Smooth muscle cell (in vitro differentiated cells): ENCODE results near the gene PLEKHA1. TPM values are rescaled to one million over a fixed set of nuclear protein-coding genes. Genes with fewer than 3 reads are reported as not detected.

Source experiments
- DNase-seq: peaks from one replicate; lab custom pipeline; 2025; ENCODE audit not compliant: unreplicated experiment; lab: John Stamatoyannopoulos, UW
- H2AFZ ChIP-seq: fragments of 200-600 bp; sonication (generic); 2 replicates; pipeline ENCODE4 v1.6.0; 2016; ENCODE audit warnings: antibody characterized with exemption, low read depth, mild to moderate bottlenecking
- H3F3A ChIP-seq: fragments of 200-600 bp; sonication (generic); 2 replicates; pipeline ENCODE4 v1.6.0; 2017; ENCODE audit warnings: antibody characterized with exemption, low read depth
- H3K27ac ChIP-seq: fragments of 200-600 bp; sonication (generic); 2 replicates; pipeline ENCODE4 v1.5.1; 2016; ENCODE audit warnings: low read depth, mild to moderate bottlenecking
- H3K27me3 ChIP-seq: fragments of 200-600 bp; sonication (generic); 2 replicates; pipeline ENCODE4 v1.6.1; 2016; ENCODE audit warnings: low read depth, mild to moderate bottlenecking
- H3K36me3 ChIP-seq: fragments of 200-600 bp; sonication (generic); 2 replicates; pipeline ENCODE4 v1.5.1; 2016; ENCODE audit warnings: low read depth
- H3K4me1 ChIP-seq: fragments of 200-600 bp; sonication (generic); 2 replicates; pipeline ENCODE4 v1.5.1; 2016; ENCODE audit warnings: low read depth
- H3K4me2 ChIP-seq: fragments of 200-600 bp; sonication (generic); 2 replicates; pipeline ENCODE4 v1.6.0; 2016; ENCODE audit warnings: mild to moderate bottlenecking
- H3K4me3 ChIP-seq: fragments of 200-600 bp; sonication (generic); 2 replicates; pipeline ENCODE4 v1.5.1; 2016; ENCODE audit warnings: mild to moderate bottlenecking
- H3K79me2 ChIP-seq: fragments of 200-600 bp; sonication (generic); 2 replicates; pipeline ENCODE4 v1.6.0; 2016; ENCODE audit warnings: low read depth, mild to moderate bottlenecking
- H3K9ac ChIP-seq: fragments of 200-600 bp; sonication (generic); 2 replicates; pipeline ENCODE4 v1.6.0; 2016; ENCODE audit warnings: low read depth
- H3K9me3 ChIP-seq: fragments of 200-600 bp; sonication (generic); replicated peaks from 2 replicates; pipeline ENCODE4 v1.5.1; 2016; ENCODE audit warnings: low read depth
- H4K20me1 ChIP-seq: fragments of 200-600 bp; sonication (generic); 2 replicates; pipeline ENCODE4 v1.6.0; 2016; ENCODE audit warnings: low read depth
- WGBS: methylation state at CpG from one replicate; pipeline ENCODE4 v1.1.7; 2016; ENCODE audit warnings: low lambda C conversion rate; 5-methylcytosine and 5-hydroxymethylcytosine counted together
- polyA plus RNA-seq: library from polyadenylated mRNA; unstranded; fragments of >200 nt; fragmentation: Nextera tagmentation; extraction: Ambion mirVana; gene quantifications from 2 replicates; pipeline ENCODE4 v1.2.1, GENCODE V29; 2016
- total RNA-seq: library from RNA; depleted of rRNA; stranded (reverse); fragments of >200 nt; gene quantifications from 2 replicates; pipeline ENCODE4 v1.2.3, GENCODE V29; 2014
- TF ChIP-seq, protein P1 (sequence below): fragments of 200-600 bp; sonication (generic); IDR thresholded peaks from 2 replicates; pipeline ENCODE4 v1.5.1; 2017; ENCODE audit warnings: borderline replicate concordance, mild to moderate bottlenecking, antibody characterized with exemption; ENCODE audit not compliant: insufficient read depth, poor library complexity, severe bottlenecking

The PLEKHA1 gene
- total and polyA plus RNA-seq, 2 experiments from 2014 or later = 22.7 to 24.6 TPM

DNA sequence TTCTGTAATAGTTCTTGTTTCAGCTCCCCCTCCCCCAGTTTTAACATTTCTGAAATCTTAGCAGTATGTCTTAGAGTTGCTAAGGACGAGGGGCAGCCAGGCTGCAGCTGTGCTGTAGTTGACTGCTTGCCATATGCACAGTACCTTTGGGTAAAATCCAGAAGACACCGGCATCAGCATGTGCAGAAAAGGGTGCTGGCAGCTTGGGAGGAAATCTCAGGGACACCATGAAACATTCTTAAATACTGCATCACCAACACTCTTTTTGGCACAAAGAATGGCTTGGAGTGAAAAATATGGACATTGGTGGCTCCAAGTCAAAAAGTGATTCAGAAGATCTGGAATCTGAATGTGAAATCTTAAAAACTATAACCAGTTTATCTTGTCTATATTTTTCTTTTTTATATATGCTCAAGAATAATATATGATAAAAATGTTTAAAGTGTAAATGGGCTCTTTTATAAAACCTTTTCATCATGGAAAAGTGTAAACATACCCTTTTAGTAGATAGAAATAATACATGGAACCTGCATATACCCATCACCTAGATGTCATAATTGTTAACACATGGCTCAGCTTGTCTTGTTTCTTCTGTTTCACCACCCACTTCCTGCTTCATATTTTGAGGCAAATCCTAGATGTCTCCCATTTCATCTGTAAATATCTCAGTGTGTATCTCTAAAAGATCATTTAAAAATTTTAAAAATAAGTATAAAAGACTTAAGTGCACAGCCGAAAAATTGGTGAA lies 45.5 kb downstream of the PLEKHA1 start:
- WGBS = 88% methylated on average over 3 of the region's 3 CpGs
- no peak for DNase-seq
- Histone ChIP-seq H3K9ac (no peak overlapping the region), H2AFZ (no peak overlapping the region), H3K27me3 (no peaks in the 10 kb centered on the region), H3K4me2 (no peak overlapping the region), H3K79me2 (no peaks in the 10 kb centered on the region), H3K36me3 (peaks cover 5% of the 10 kb centered on the region), H4K20me1 (no peaks in the 10 kb centered on the region), H3K4me3 (no peak overlapping the region), H3F3A (no peaks in the 10 kb centered on the region), H3K27ac (no peak overlapping the region), H3K4me1 (no peaks in the 10 kb centered on the region), H3K9me3 (no peaks in the 10 kb centered on the region)
- TF ChIP-seq, protein P1, sequence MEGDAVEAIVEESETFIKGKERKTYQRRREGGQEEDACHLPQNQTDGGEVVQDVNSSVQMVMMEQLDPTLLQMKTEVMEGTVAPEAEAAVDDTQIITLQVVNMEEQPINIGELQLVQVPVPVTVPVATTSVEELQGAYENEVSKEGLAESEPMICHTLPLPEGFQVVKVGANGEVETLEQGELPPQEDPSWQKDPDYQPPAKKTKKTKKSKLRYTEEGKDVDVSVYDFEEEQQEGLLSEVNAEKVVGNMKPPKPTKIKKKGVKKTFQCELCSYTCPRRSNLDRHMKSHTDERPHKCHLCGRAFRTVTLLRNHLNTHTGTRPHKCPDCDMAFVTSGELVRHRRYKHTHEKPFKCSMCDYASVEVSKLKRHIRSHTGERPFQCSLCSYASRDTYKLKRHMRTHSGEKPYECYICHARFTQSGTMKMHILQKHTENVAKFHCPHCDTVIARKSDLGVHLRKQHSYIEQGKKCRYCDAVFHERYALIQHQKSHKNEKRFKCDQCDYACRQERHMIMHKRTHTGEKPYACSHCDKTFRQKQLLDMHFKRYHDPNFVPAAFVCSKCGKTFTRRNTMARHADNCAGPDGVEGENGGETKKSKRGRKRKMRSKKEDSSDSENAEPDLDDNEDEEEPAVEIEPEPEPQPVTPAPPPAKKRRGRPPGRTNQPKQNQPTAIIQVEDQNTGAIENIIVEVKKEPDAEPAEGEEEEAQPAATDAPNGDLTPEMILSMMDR = no peak

DNA sequence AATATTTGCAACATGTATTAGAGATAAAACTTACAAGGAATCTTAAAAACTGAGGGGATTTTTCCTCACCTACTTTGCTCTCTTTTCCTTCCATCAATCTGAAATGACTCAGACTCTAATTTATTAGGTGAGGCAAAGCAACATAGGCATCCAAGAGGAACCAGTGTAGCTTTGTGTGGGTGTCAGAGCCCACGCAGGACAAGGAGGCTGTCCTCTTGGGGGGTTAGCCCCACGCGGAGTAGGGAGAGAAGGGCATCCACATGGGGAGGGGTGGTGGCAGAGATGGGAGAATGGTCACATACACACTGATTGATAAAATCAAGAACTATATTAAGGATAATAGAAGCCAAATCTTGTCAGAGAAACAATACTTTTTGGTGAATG lies 46.1 kb downstream of the PLEKHA1 start:
- Histone ChIP-seq H2AFZ (no peak overlapping the region), H3K4me1 (no peaks in the 10 kb centered on the region), H3K9me3 (no peaks in the 10 kb centered on the region), H3K4me3 (no peak overlapping the region), H3K27me3 (no peaks in the 10 kb centered on the region), H3K4me2 (no peak overlapping the region), H3K36me3 (peaks cover 5% of the 10 kb centered on the region), H4K20me1 (no peaks in the 10 kb centered on the region), H3K79me2 (no peaks in the 10 kb centered on the region), H3K9ac (no peak overlapping the region), H3K27ac (no peak overlapping the region), H3F3A (no peaks in the 10 kb centered on the region)
- WGBS = 85% methylated on average over 3 of the region's 3 CpGs
- TF ChIP-seq, protein P1 = no peak
- no peak for DNase-seq

DNA sequence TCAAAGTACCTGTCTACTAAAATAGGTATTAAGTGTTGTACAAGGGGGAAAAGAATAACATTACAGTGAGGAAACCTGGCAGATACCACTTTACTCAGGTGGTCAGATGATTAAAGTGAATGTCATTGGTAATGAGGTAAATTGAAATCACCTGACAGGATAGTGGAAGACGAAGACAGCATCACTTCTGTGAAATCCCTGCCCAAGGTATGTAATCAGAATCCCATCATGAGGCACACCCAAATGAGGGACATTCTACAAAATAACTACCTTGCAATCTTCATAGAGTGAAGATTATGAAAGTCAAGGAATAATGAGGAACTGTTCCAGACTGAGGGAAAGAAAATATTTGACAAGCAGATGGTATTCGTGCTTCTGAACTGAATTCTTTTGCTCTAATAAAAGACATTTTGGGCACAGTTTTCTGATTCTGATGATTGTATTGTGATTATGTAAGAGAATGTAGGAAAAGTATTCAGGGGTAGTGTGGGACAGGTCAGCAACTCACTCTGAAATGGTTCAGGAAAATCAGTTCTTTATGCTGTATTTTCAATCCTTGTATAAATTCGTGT lies 46.6 kb downstream of the PLEKHA1 start:
- Histone ChIP-seq H3K9me3 (no peaks in the 10 kb centered on the region), H3K9ac (no peak overlapping the region), H3K79me2 (no peaks in the 10 kb centered on the region), H2AFZ (no peak overlapping the region), H3K27ac (no peak overlapping the region), H3F3A (no peaks in the 10 kb centered on the region), H3K4me1 (no peaks in the 10 kb centered on the region), H4K20me1 (no peaks in the 10 kb centered on the region), H3K27me3 (no peaks in the 10 kb centered on the region), H3K4me3 (no peak overlapping the region), H3K36me3 (peaks cover under 1% of the 10 kb centered on the region), H3K4me2 (no peak overlapping the region)
- TF ChIP-seq, protein P1 = no peak
- DNase-seq = no peak
- 83% methylated on average over 3 of the region's 3 CpGs for WGBS

DNA sequence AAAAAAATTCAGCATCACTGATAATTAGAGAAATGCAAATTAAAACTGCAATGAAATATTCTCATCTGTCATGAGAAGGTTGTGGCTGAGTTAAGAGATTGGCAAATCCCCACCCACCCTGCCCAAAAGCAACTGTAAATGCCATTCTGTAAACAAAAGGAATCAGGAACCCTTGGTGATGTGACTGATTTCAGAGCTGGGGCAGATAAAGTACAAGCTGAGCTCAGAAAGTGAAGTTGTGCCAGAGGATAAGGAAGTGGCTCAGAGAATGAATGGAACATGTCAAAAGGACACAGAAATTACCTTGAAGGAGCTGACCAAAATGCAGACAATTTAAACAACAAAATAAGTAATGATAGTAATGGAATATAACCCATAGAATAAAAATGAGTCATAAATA lies 47.2 kb downstream of the PLEKHA1 start:
- H3K4me3 ChIP-seq = no peak overlapping the region
- H3F3A ChIP-seq = no peaks in the 10 kb centered on the region
- H3K4me1 ChIP-seq = no peaks in the 10 kb centered on the region
- H4K20me1 ChIP-seq = no peaks in the 10 kb centered on the region
- no peaks in the 10 kb centered on the region for H3K9me3 ChIP-seq
- no peak overlapping the region for H3K4me2 ChIP-seq
- no peak overlapping the region for H2AFZ ChIP-seq
- H3K79me2 ChIP-seq = no peaks in the 10 kb centered on the region
- H3K27ac ChIP-seq = no peak overlapping the region
- H3K36me3 ChIP-seq = no peaks in the 10 kb centered on the region
- TF ChIP-seq, protein P1 = no peak
- H3K27me3 ChIP-seq = no peaks in the 10 kb centered on the region
- H3K9ac ChIP-seq = no peak overlapping the region
- DNase-seq = no peak
